ENCODE measurements around the gene SEC23A. TPM values are rescaled to one million over a fixed set of nuclear protein-coding genes. Genes with fewer than 3 reads are reported as not detected.

Gene SEC23A
- total RNA-seq, 2 experiments from 2014 or later: 68.4 to 82.1 TPM

DNA sequence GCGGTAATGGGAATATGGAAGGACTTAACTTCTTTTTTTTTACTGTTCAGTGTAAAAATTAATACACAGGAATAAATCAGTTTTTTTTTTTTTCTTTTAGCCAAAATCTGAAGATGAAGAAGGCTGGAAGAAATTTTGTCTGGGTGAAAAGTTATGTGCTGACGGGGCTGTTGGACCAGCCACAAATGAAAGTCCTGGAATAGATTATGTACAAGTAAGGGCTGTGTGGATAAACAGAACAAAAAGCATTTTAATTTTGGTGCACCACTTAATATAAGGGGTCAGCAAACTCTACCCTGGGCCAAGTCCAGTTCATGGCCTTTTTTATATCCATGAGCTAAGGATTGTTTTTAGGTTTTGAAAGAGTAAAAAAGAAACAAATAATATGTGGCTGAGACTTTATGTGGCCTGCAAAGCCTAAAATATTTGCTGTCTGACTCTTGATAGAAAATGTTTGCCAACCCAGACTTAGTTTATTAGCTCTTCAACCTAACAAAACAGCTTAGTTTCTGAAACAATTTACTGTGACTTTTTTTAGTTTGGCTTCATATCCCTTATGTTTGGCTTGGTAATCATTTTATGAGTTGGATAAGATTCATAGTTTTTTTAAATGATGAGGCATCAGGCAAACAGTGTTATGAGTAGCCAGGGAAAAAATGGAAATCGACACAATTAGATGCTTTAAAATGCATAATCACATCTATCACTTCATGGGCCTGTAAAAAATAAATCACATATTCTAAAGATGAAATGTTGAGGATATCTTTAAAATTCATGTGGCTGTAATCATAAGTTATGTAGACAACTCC is 19.5 kb upstream of the SEC23A start:
- POLR2A ChIA-PET: interaction anchor here (1.5 to 2.4 kb wide), 2 partner anchors 8 to 19 kb away, joined by 3 to 9 read pairs; partner anchors contain the start of genes GEMIN2 and SEC23A
- TF ChIP-seq, protein P1, sequence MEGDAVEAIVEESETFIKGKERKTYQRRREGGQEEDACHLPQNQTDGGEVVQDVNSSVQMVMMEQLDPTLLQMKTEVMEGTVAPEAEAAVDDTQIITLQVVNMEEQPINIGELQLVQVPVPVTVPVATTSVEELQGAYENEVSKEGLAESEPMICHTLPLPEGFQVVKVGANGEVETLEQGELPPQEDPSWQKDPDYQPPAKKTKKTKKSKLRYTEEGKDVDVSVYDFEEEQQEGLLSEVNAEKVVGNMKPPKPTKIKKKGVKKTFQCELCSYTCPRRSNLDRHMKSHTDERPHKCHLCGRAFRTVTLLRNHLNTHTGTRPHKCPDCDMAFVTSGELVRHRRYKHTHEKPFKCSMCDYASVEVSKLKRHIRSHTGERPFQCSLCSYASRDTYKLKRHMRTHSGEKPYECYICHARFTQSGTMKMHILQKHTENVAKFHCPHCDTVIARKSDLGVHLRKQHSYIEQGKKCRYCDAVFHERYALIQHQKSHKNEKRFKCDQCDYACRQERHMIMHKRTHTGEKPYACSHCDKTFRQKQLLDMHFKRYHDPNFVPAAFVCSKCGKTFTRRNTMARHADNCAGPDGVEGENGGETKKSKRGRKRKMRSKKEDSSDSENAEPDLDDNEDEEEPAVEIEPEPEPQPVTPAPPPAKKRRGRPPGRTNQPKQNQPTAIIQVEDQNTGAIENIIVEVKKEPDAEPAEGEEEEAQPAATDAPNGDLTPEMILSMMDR (IDR thresholded peaks at IDR 0.05): no peak
- Mint-ChIP-seq H3K36me3 (ENCODE audit: low read depth) (peaks cover 60% of the 10 kb centered on the region), H3K4me3 (no peak overlapping the region), H3K9me3 (no peaks in the 10 kb centered on the region), H3K27ac (no peak overlapping the region), H3K4me1 (ENCODE audit: low read depth) (no peaks in the 10 kb centered on the region), H3K27me3 (no peaks in the 10 kb centered on the region)
- H3K27me3 ChIP-seq (ENCODE audit: control insufficient read depth in 1 of 2, insufficient read depth in 2 of 2, low read length in 2 of 2): no peaks in the 10 kb centered on the region
- DNase-seq (no peak), ATAC-seq (ENCODE audit: poor library complexity) (no peak)
- H3K27ac ChIP-seq (ENCODE audit: low read depth in 1 of 2, low read length in 2 of 2): no peak overlapping the region
- H3K9me3 ChIP-seq (ENCODE audit: control insufficient read depth in 1 of 2, insufficient read depth in 1 of 2, low read length in 2 of 2): no peaks in the 10 kb centered on the region
- CTCF ChIA-PET: interaction anchor here (0.8 kb wide), 1 partner anchor 12 kb away, joined by 3 read pairs; no protein-coding TSS in a partner anchor
- H3K4me3 ChIP-seq (ENCODE audit: low read length): no peak overlapping the region
- H3K4me1 ChIP-seq (ENCODE audit: insufficient read depth, low read length): no peaks in the 10 kb centered on the region
- intact Hi-C loops (cut with DNase I, micrococcal nuclease): no loop called here
- peaks cover 65% of the 10 kb centered on the region for H3K36me3 ChIP-seq (ENCODE audit: insufficient read depth, low read length)

DNA sequence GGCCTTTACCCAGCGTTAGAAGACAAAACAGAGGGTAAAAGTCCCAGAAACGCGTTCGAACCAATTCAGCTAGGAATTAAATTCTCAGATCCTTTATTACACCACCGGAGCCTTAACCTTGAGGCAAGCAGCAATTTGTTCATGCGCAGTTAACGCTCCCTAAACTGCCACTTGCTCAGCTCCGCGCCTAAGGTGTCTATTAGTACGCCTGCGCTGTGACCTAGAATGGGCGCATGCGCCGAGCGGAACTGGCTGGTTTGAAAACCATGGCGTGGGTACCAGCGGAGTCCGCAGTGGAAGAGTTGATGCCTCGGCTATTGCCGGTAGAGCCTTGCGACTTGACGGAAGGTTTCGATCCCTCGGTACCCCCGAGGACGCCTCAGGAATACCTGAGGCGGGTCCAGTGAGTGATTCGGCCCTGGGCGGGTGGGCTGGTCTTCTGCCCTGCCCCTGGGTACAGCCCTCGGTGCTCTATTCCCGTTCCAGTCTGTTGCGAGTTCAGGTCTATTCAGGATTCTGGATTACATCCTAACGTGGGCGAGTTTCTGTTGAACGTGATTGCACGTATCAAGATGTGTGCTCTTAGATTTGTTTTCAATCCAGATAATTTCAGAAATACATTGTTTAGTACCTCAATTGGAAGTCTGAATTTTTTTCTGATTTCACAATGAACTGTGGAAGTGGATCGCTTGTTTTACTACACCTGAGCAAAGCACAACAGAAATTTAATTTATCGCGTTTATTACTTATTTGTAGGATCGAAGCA is 11.2 kb upstream of the SEC23A start, which contains the start of gene GEMIN2:
Gene GEMIN2, plus strand, starts transcription at position 251 of the 766 bp plus-strand sequence. Its CDS starts 16 bp downstream, at position 267.
- H3K4me1 Mint-ChIP-seq (ENCODE audit: low read depth): peaks cover 17% of the 10 kb centered on the region
- no peaks in the 10 kb centered on the region for H3K27me3 ChIP-seq (ENCODE audit: control insufficient read depth in 1 of 2, insufficient read depth in 2 of 2, low read length in 2 of 2)
- H3K27ac Mint-ChIP-seq: peak within 1 kb of the TSS; percentile 91
- peaks cover 28% of the 10 kb centered on the region for H3K36me3 Mint-ChIP-seq (ENCODE audit: low read depth)
- TF ChIP-seq, protein P1 (IDR thresholded peaks at IDR 0.05): no peak
- intact Hi-C loops (cut with DNase I, micrococcal nuclease): loop anchor here in 1 of 2 experiments (1.0 to 2.0 kb wide), 3 partner anchors 11 to 318 kb away; partner anchors contain the start of genes FBXO33, PNN and SEC23A
- H3K4me3 ChIP-seq (ENCODE audit: low read length): peak within 1 kb of the TSS; percentile 72
- peaks cover 16% of the 10 kb centered on the region for H3K36me3 ChIP-seq (ENCODE audit: insufficient read depth, low read length)
- no peaks in the 10 kb centered on the region for H3K27me3 Mint-ChIP-seq
- DNase-seq (peak; percentile 85 to 98 (median 92)), ATAC-seq (ENCODE audit: poor library complexity) (peak; percentile 98)
- POLR2A ChIA-PET: interaction anchor here (0.7 to 2.6 kb wide), 17 partner anchors 10 to 318 kb away, joined by 3 to 59 read pairs (median 4); partner anchors contain the start of genes FBXO33, PNN, SEC23A and TRAPPC6B
- CTCF ChIA-PET: interaction anchor here (0.5 to 1.9 kb wide), 4 partner anchors 11 to 205 kb away, joined by 3 to 10 read pairs (median 4); partner anchors contain the start of gene SEC23A
- peak within 1 kb of the TSS; percentile 55 to 65 for H3K27ac ChIP-seq (ENCODE audit: low read depth in 1 of 2, low read length in 2 of 2)
- H3K9me3 Mint-ChIP-seq: no peaks in the 10 kb centered on the region
- H3K4me1 ChIP-seq (ENCODE audit: insufficient read depth, low read length): peaks cover 6% of the 10 kb centered on the region
- H3K9me3 ChIP-seq (ENCODE audit: control insufficient read depth in 1 of 2, insufficient read depth in 1 of 2, low read length in 2 of 2): no peaks in the 10 kb centered on the region
- peak within 1 kb of the TSS; percentile 99 for H3K4me3 Mint-ChIP-seq

DNA sequence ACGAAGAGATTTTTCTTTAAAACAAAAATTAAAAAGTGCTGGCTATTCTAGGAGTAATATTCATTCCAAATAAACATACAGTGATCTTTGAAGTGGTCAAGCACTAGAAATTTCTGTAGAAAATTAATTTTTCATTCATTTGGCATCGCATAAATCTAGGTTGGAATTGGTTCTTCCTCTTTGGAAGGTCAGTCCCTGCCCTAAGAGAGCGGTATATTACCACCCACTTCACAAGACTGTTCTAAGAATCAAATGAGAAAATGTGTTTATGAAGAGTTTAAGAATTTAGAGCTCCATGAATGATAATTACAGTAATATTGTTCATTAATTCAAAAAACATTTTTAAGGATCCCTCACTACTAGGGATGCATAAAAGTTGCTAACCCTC is 10.6 kb upstream of the SEC23A start:
- Histone ChIP-seq H3K27me3 (ENCODE audit: control insufficient read depth in 1 of 2, insufficient read depth in 2 of 2, low read length in 2 of 2) (no peaks in the 10 kb centered on the region), H3K9me3 (ENCODE audit: control insufficient read depth in 1 of 2, insufficient read depth in 1 of 2, low read length in 2 of 2) (no peaks in the 10 kb centered on the region), H3K36me3 (ENCODE audit: insufficient read depth, low read length) (peaks cover 10% of the 10 kb centered on the region), H3K27ac (ENCODE audit: low read depth in 1 of 2, low read length in 2 of 2) (peak overlapping the region; percentile 55 to 65), H3K4me1 (ENCODE audit: insufficient read depth, low read length) (peaks cover 6% of the 10 kb centered on the region), H3K4me3 (ENCODE audit: low read length) (peak overlapping the region; percentile 72)
- H3K27me3 Mint-ChIP-seq: no peaks in the 10 kb centered on the region
- peaks cover 17% of the 10 kb centered on the region for H3K4me1 Mint-ChIP-seq (ENCODE audit: low read depth)
- POLR2A ChIA-PET: interaction anchor here (0.7 to 2.6 kb wide), 17 partner anchors 10 to 319 kb away, joined by 3 to 59 read pairs (median 4); partner anchors contain the start of genes FBXO33, PNN, SEC23A and TRAPPC6B
- no peak for DNase-seq
- no peaks in the 10 kb centered on the region for H3K9me3 Mint-ChIP-seq
- H3K27ac Mint-ChIP-seq: peak overlapping the region; percentile 91
- intact Hi-C loops (cut with DNase I, micrococcal nuclease): loop anchor here in 1 of 2 experiments (1.0 to 2.0 kb wide), 3 partner anchors 10 to 319 kb away; partner anchors contain the start of genes FBXO33, PNN and SEC23A
- CTCF ChIA-PET: interaction anchor here (0.5 to 1.9 kb wide), 3 partner anchors 10 to 206 kb away, joined by 3 to 10 read pairs (median 6); partner anchors contain the start of gene SEC23A
- H3K4me3 Mint-ChIP-seq: peak overlapping the region; percentile 99
- no peak for ATAC-seq (ENCODE audit: poor library complexity)
- TF ChIP-seq, protein P1 (IDR thresholded peaks at IDR 0.05): no peak
- H3K36me3 Mint-ChIP-seq (ENCODE audit: low read depth): peaks cover 22% of the 10 kb centered on the region

All from CD4-positive, alpha-beta T cell (primary cell).